DND-41 (cell line): ENCODE measurements around the gene RABGGTA.

ENCODE experiments used
- ATAC-seq: fragments of 200-7000 bp; cut with Tn5 transposase; 3 replicates; pipeline ENCODE4 v1.9.1; 2021; ENCODE audit warnings: low read depth; ENCODE audit not compliant: insufficient read depth
- DNase-seq: peaks from one replicate; pipeline ENCODE4 v3.0.0-alpha.2; 2020
- H2AFZ ChIP-seq: 2 replicates; pipeline ENCODE4 v1.6.0; 2012; ENCODE audit warnings: low read depth, low read length
- H3K27ac ChIP-seq: 2 replicates; pipeline ENCODE4 v1.5.1; 2012; ENCODE audit warnings: low read length, inconsistent platforms
- H3K27me3 ChIP-seq: fragments of 200-600 bp; sonication (generic); 2 replicates; pipeline ENCODE4 v1.6.0; 2012; ENCODE audit warnings: low read length, mild to moderate bottlenecking, inconsistent platforms; ENCODE audit not compliant: insufficient read depth, poor library complexity
- H3K36me3 ChIP-seq: 2 replicates; pipeline ENCODE4 v1.5.1; 2012; ENCODE audit warnings: low read length, inconsistent platforms; ENCODE audit not compliant: insufficient read depth
- H3K4me1 ChIP-seq: 2 replicates; pipeline ENCODE4 v1.5.1; 2012; ENCODE audit warnings: mild to moderate bottlenecking, low read length; ENCODE audit not compliant: insufficient read depth
- H3K4me2 ChIP-seq: 2 replicates; pipeline ENCODE4 v1.6.0; 2012; ENCODE audit warnings: mild to moderate bottlenecking, moderate library complexity, low read length, inconsistent platforms; ENCODE audit not compliant: insufficient read depth
- H3K4me3 ChIP-seq, 2 experiments: fragments of 200-600 bp in 1 of 2; shearing (Covaris generic) in 1 of 2; 2 replicates each; pipeline ENCODE4 v1.5.1; 2012 to 2016; ENCODE audit warnings: inconsistent platforms in 2 of 2, low read length in 2 of 2, mild to moderate bottlenecking in 2 of 2, low read depth in 1 of 2, moderate library complexity in 1 of 2
- H3K79me2 ChIP-seq: 2 replicates; pipeline ENCODE4 v1.6.0; 2012; ENCODE audit warnings: low read length, inconsistent platforms; ENCODE audit not compliant: insufficient read depth
- H3K9ac ChIP-seq: 2 replicates; pipeline ENCODE4 v1.6.0; 2012; ENCODE audit warnings: low read depth, mild to moderate bottlenecking, inconsistent platforms, low read length, moderate library complexity
- H3K9me3 ChIP-seq: 2 replicates; pipeline ENCODE4 v1.5.1; 2012; ENCODE audit warnings: low read length, moderate library complexity, mild to moderate bottlenecking, inconsistent platforms; ENCODE audit not compliant: insufficient read depth, severe bottlenecking
- H4K20me1 ChIP-seq: 2 replicates; pipeline ENCODE4 v1.6.0; 2012; ENCODE audit warnings: low read length; ENCODE audit not compliant: insufficient read depth
- CTCF ChIP-seq: IDR thresholded peaks from 2 replicates; pipeline ENCODE4 v1.5.1; 2012; ENCODE audit warnings: borderline replicate concordance, low read length, moderate library complexity, mild to moderate bottlenecking; ENCODE audit not compliant: poor library complexity, severe bottlenecking; ENCODE audit errors: extremely low read depth
- EZH2 ChIP-seq: IDR thresholded peaks from 3 replicates; pipeline ENCODE4 v1.6.1; 2012; ENCODE audit warnings: borderline replicate concordance, low read depth, mild to moderate bottlenecking, moderate library complexity, low read length, inconsistent platforms; ENCODE audit not compliant: severe bottlenecking

Gene RABGGTA

GRCh38 chr14:24269368-24269767 is 2.0 kb downstream of the RABGGTA start:
- ATAC-seq = no peak
- no peaks in the 10 kb centered on the region for H4K20me1 ChIP-seq
- H3K4me3 ChIP-seq = no peak overlapping the region
- H3K79me2 ChIP-seq = peaks cover 6% of the 10 kb centered on the region; the same call in 1 of the 2 replicates
- H3K27me3 ChIP-seq = no peaks in the 10 kb centered on the region
- no peak overlapping the region for H3K4me2 ChIP-seq
- TF ChIP-seq CTCF (no peak), EZH2 (no peak)
- H3K9ac ChIP-seq = no peak overlapping the region
- peaks cover 14% of the 10 kb centered on the region; the same call in 1 of the 2 replicates for H3K36me3 ChIP-seq
- H3K27ac ChIP-seq = no peak overlapping the region
- H3K9me3 ChIP-seq = no peaks in the 10 kb centered on the region
- peaks cover 27% of the 10 kb centered on the region for H3K4me1 ChIP-seq
- no peak overlapping the region for H2AFZ ChIP-seq
- DNase-seq = no peak

- Histone ChIP-seq H3K4me1 (peaks cover 27% of the 10 kb centered on the region), H4K20me1 (no peaks in the 10 kb centered on the region), H3K9me3 (no peaks in the 10 kb centered on the region), H3K36me3 (peaks cover 14% of the 10 kb centered on the region; the same call in 1 of the 2 replicates), H3K79me2 (peaks cover 6% of the 10 kb centered on the region; the same call in 1 of the 2 replicates), H3K27ac (no peak overlapping the region), H3K9ac (no peak overlapping the region), H3K4me3 (no peak overlapping the region), H3K4me2 (no peak overlapping the region), H3K27me3 (no peaks in the 10 kb centered on the region), H2AFZ (no peak overlapping the region)
- TF ChIP-seq CTCF = no peak
- no peak for ATAC-seq
- DNase-seq = no peak
Observed at GRCh38 chr14:24268225-24268624, 3.2 kb downstream of the RABGGTA start.

GRCh38 chr14:24267516-24267915 is 3.9 kb downstream of the RABGGTA start:
- H3K4me2 ChIP-seq = no peak overlapping the region
- ATAC-seq = no peak
- TF ChIP-seq EZH2 (no peak), CTCF (no peak)

More at GRCh38 chr14:24267516-24267915, 3.9 kb downstream of the RABGGTA start:
- H3K79me2 ChIP-seq = peaks cover 6% of the 10 kb centered on the region; the same call in 1 of the 2 replicates
- H3K4me3 ChIP-seq = no peak overlapping the region
- no peaks in the 10 kb centered on the region for H3K27me3 ChIP-seq
- H4K20me1 ChIP-seq = no peaks in the 10 kb centered on the region
- H3K9me3 ChIP-seq = no peaks in the 10 kb centered on the region
- H3K9ac ChIP-seq = no peak overlapping the region
- no peak overlapping the region for H2AFZ ChIP-seq
- peaks cover 23% of the 10 kb centered on the region for H3K4me1 ChIP-seq
- H3K27ac ChIP-seq = no peak overlapping the region
- DNase-seq = no peak
- H3K36me3 ChIP-seq = peaks cover 14% of the 10 kb centered on the region; the same call in 1 of the 2 replicates
